Pulmonary artery endothelial cell (primary cell): Measurements from ENCODE around the gene HAGHL. TPM values are rescaled to one million over a fixed set of nuclear protein-coding genes. Genes with fewer than 3 reads are reported as not detected.

ENCODE experiments used
- DNase-seq: peaks from one replicate; pipeline ENCODE4 v3.0.0-alpha.2; 2011; ENCODE audit warnings: low read depth, low spot score
- total RNA-seq: library from RNA; depleted of rRNA; stranded (reverse); fragments of >200 nt; gene quantifications from 2 replicates; pipeline ENCODE4 v1.2.3, GENCODE V29; 2014

Gene HAGHL
- total RNA-seq, 1 donor from 2014 or later, result 17.6 TPM

DNA sequence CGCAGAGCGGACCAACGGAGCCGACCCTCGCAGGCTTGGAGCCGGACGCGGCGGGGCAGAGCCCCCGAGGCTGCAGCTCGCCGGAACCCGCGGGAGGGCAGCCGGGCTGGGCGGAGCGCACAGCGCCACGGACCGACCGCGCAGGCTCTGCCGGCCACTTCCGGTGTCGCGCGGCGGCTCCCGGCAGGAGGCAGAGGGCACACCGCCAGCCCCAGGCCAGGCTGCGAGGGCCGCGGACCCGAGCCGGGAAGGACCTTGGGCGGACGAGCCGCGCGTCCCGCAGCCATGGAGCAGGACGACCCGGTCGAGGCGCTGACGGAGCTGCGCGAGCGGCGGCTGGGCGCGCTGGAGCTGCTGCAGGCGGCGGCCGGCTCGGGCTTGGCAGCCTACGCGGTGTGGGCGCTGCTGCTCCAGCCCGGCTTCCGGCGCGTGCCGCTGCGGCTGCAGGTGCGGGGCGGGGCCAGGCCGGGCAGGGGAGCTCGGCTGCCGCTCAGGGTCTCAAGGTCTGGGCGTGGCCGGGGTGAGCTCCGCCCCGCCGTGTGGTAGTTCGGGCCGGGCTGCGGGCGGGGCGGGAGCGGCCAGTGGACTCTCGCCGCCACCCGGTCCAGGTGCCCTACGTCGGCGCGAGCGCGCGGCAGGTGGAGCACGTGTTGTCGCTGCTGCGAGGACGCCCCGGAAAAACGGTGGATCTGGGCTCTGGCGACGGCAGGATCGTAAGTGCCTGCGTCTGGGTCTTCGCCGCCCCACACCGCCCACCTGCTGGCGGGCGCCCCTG is 5.7 kb upstream of the HAGHL start, which contains the start of gene ANTKMT:
Gene ANTKMT (plus strand): TSS at position 157 of the 775 bp plus-strand sequence. CDS start 129 bp downstream, at position 286.
- DNase-seq, result no peak

DNA sequence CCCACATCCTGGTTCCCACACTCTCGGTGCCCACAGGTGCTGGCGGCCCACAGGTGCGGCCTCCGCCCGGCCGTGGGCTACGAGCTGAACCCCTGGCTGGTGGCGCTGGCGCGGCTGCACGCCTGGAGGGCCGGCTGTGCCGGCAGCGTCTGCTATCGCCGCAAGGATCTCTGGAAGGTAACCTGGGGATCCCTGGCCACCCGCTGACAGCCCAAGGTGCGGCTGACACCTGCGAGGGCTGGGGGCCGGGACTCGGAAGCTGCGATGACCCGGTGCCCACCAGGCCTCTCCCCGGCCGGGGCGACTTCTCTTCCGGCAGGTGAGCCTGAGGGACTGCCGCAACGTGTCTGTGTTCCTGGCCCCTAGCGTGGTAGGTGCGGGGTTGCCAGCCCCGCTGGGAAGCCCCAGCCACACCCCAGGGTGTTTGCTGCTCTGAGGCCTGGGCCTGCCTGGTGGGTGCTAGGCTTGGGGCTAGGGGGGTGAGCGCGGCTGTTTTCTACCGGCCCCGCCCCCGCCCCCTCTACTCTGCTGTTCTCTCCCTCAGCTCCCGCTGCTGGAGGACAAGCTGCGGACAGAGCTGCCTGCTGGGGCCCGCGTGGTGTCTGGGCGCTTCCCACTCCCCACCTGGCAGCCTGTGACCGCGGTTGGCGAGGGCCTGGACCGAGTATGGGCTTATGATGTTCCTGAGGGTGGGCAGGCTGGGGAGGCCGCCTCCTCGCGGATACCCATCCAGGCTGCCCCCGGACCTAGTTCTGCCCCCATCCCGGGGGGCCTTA is 5.0 kb upstream of the HAGHL start:
- no peak for DNase-seq

DNA sequence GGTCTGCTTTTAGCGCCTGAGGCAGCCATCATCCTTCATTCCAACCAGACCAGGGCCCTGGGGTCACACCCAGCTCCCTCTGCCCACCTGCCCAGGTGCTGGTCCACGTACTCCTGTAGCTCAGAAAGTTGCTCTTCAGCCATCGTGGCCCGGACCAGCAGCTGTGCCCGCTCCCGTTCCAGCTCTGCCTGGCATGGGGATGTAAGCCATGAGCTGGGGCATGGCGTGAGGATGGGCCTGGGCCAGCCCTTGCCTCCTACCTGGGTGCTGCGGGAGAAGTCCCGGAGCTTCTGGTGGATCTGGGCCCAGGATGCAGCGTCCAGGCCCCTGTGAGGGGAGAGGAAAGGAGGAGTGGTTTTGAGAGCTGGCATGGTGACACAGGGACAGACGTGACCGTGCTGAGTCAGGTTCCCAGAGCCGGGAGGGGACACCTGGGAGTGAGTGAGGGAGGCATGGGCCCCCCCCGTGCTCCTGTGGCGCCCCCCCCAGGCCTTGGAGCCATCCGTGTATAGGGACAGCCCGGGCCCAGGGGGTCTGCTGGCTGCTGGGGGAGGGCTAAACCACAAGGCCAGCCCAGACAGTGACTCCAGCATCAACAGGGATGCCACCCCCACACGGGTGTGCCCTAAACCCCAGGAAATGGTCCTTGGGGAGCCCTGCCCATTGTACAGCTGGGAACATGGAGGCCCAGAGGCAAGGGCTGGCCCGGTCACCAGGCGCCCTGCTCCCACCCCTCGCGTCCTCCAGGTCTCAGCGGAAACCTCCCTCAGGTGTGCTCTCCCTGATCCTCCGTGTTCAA is 3.9 kb upstream of the HAGHL start:
- DNase-seq, result no peak

DNA sequence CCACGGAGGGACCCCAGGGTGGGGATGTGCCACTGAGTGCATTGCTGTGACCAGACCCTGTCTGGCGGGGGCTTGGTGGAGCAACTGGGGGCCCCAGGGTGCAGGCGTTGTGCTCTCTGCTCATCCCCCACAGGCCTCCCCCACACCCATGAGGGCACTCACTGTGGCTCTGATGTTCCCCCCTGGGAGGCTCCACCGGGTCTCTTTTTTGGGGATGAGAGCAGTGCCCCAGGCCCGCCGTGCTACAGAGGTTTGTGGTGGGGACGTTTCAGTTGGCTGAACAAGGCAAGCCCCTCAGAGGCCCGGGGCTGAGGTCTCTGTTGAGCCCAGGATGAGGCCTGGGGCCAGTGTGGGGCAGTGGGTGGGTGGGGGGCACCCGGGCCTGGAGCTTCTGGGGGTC is 3.2 kb upstream of the HAGHL start:
- no peak for DNase-seq

DNA sequence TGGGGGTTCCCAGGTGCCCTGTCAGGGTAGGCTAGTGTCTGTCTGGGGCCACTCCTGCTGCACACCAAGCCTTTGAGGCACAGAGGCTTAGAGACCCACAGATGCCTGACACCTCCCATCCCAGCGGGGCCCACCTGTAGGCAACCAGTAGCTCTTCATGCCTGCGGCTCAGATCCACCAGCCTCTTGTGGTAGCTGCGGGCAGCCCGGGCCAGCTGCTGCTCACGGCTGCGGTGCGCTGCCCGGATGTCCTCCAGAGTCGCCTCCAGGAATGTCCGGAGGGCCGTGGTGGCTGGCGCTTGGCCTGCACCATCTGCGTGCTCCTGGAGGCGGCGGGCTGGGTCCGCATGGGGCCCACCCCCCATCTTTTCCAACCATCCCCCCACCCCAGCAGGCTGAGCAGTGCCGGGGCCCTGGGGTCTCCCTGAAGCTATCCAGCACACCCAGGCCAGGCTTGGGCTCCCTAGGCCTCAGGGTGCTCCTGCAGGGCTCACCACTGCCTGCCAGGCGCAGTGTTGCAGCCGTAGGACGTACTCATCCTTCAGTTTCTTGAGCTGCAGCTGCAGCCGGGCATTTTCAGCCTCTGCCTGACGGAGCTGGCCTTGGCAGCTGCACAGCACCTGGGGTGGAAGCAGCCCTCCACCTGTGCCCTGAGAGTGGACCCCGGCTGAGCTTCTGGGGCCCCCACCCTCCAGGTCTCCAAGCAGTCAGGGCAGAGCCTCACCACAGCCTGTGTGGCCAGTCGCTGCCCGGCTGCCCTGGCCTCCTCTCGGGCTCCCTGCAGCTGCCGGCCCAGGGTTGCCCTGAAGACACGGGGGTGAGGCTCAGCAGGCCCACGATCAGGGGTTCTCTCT is 2.5 kb upstream of the HAGHL start:
- no peak for DNase-seq

GRCh38 chr16:725041-725376 is 1.9 kb upstream of the HAGHL start:
- no peak for DNase-seq

- no peak for DNase-seq
Observed at GRCh38 chr16:725463-726187, 1.3 kb upstream of the HAGHL start.

DNA sequence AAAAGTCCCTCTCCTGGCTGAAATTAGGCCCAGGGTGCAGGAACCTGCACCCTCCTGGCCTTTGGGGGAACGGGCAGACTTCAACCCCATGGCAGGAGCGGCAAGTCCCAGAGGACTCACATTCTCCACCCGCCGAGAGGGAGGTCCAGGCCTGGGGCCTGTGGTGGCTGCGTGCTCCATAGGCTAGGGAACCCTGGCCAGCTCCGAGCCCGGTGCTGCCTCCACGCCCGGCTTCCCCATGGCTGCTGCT is 793 bp upstream of the HAGHL start:
- no peak for DNase-seq

DNA sequence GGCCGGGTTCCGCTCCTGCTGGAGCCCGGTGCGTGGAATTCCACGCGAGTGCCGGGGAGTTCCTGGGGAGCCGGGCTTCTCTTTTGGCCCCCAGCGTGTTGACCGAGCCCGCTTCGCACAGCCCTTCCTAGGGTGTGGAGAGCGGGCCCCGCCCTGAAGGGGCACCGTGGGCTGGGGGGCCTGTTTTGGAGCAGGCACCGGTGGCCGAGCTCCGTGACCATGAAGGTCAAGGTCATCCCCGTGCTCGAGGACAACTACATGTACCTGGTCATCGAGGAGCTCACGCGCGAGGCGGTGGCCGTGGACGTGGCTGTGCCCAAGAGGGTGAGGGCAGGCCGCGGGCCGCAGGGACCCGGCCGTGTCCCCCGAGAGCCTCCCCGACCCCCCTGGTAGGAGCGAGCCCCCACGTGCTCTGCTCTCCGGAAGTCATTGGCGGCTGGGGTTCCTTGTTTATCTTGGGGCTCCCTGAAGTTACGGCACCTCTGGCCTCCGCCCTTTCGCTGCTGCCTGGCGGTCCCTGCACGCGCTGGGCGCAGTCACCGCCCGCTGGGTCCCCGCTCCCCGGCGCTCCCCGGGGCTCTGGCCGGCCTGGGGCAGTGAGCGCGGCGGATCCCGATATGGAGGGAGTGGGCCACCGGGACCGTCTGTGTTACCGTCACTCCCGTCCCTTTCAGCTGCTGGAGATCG is 528 bp downstream of the HAGHL start:
- DNase-seq, result no peak

DNA sequence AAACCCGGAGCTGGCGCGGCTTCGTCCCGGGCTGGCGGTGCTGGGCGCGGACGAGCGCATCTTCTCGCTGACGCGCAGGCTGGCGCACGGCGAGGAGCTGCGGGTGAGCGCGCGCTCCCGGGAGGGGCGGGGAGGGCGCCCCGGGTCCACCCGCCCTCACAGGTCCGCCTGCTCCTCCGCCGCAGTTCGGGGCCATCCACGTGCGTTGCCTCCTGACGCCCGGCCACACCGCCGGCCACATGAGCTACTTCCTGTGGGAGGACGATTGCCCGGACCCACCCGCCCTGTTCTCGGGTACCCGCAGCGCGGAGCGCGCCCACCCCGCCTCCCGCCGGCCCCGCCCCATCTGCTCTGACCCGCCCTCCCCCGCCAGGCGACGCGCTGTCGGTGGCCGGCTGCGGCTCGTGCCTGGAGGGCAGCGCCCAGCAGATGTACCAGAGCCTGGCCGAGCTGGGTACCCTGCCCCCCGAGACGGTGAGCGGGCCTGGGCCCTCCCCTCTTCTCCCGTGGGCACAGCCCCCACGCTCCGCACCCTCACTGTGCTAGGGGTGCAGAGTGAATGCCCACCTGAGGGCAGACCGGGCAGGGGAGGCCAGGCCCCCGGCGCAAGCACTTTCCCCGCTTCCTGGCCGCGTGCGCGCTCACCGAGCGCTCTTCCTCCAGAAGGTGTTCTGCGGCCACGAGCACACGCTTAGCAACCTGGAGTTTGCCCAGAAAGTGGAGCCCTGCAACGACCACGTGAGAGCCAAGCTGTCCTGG is 1.4 kb downstream of the HAGHL start:
- DNase-seq, result no peak

- no peak for DNase-seq
Observed at GRCh38 chr16:728890-729744, 2.2 kb downstream of the HAGHL start.

DNA sequence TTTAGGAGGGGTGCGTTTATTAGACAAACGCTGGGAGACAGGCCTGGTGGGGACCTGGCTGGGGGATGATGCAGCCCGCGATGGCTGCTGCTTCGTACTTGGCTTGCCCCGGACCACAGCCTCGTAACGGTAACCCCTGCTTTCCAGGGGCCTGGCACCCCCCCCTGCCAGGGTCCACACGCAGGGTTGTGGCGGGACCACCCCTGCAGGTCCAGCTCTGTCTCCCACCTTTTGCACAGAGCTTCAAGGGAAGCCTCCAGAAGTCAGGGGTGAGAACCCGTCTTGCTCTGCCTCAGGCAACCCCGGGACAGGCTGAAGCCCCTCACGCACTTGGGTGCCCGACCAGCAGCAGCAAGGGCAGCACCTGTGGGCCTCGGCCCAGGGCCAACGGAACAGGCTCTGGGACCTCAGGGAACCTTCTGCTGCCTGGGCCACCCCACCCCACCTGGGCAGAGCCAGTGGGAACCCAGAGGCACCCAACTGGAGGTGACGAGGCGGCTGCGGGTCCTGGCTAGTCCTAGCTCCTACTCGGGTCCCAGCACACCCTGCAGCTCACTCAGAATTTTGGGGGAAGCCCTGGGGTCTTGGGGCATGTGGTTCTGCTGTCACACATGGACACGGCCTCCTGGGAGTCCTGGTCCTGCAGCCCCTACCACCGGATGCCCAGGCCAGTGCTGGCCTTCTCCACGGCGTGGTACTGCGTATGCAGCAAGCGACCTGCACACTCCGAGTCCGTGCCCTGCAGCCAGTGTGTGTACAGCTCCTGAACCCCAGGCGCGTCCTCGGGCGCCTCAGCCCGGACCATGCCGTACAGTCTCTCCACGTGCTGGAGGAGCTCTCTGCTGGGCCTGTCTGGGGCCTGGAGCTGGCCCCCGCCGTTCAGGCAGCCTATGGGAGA is 3.1 kb downstream of the HAGHL start:
- no peak for DNase-seq

GRCh38 chr16:730666-731509 is 4.0 kb downstream of the HAGHL start:
- DNase-seq, result no peak

DNA sequence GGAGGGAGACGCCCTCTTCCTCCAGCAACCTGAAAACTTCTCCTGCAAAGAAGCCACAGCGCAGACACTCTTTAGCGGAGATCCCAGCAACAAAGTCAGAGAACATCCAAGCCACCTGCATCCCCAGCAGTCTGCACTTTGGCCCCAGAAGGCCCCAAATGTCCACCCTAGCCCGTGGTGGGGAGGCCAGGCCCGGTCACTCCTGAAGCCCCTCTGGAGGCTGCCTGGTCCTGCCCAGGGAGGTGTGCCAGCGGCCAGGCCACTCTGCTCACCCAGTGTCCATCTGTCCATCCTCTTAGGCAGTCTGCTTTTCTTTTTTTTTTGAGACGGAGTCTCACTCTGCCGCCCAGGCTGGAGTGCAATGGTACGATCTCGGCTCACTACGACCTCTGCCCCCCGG is 5.4 kb downstream of the HAGHL start:
- no peak for DNase-seq

- no peak for DNase-seq
Observed at GRCh38 chr16:732936-733335, 6.0 kb downstream of the HAGHL start.

- DNase-seq, result no peak
Observed at GRCh38 chr16:733382-734207, 6.7 kb downstream of the HAGHL start.
